ENCODE measurements around the gene NID2.

NID2 gene

GRCh38 chr14:52080158-52080800 lies 11.4 kb upstream of the NID2 start:
- in situ Hi-C loops (cut with MboI; ENCODE audit: low sequenced_read_pairs): no loop called here

GRCh38 chr14:52079239-52079959 lies 10.5 kb upstream of the NID2 start:
- in situ Hi-C loops (cut with MboI; ENCODE audit: low sequenced_read_pairs): no loop called here

GRCh38 chr14:52078721-52079120 lies 9.9 kb upstream of the NID2 start:
- in situ Hi-C loops (cut with MboI; ENCODE audit: low sequenced_read_pairs): no loop called here

GRCh38 chr14:52078095-52078531 lies 9.3 kb upstream of the NID2 start:
- in situ Hi-C loops (cut with MboI; ENCODE audit: low sequenced_read_pairs): no loop called here

GRCh38 chr14:52077256-52077979 lies 8.6 kb upstream of the NID2 start:
- in situ Hi-C loops (cut with MboI; ENCODE audit: low sequenced_read_pairs): no loop called here

GRCh38 chr14:52076334-52076733 lies 7.5 kb upstream of the NID2 start:
- in situ Hi-C loops (cut with MboI; ENCODE audit: low sequenced_read_pairs): no loop called here

GRCh38 chr14:52075371-52075770 lies 6.5 kb upstream of the NID2 start:
- in situ Hi-C loops (cut with MboI; ENCODE audit: low sequenced_read_pairs): no loop called here

GRCh38 chr14:52073251-52073650 lies 4.4 kb upstream of the NID2 start:
- in situ Hi-C loops (cut with MboI; ENCODE audit: low sequenced_read_pairs): no loop called here

- in situ Hi-C loops (cut with MboI; ENCODE audit: low sequenced_read_pairs): no loop called here
These were observed 3.5 kb upstream of the NID2 start for GRCh38 chr14:52072266-52072780.

GRCh38 chr14:52071675-52072074 lies 2.8 kb upstream of the NID2 start:
- in situ Hi-C loops (cut with MboI; ENCODE audit: low sequenced_read_pairs): no loop called here

- in situ Hi-C loops (cut with MboI; ENCODE audit: low sequenced_read_pairs): no loop called here
These were observed 1.2 kb upstream of the NID2 start for GRCh38 chr14:52070051-52070431.

- in situ Hi-C loops (cut with MboI; ENCODE audit: low sequenced_read_pairs): no loop called here
These were observed 620 bp upstream of the NID2 start for GRCh38 chr14:52069307-52070050.

- in situ Hi-C loops (cut with MboI; ENCODE audit: low sequenced_read_pairs): no loop called here
These were observed 815 bp downstream of the NID2 start for GRCh38 chr14:52067873-52068614.

- in situ Hi-C loops (cut with MboI; ENCODE audit: low sequenced_read_pairs): no loop called here
These were observed 4.7 kb downstream of the NID2 start for GRCh38 chr14:52064174-52064573.

GRCh38 chr14:52063052-52063462 lies 5.8 kb downstream of the NID2 start:
- in situ Hi-C loops (cut with MboI; ENCODE audit: low sequenced_read_pairs): no loop called here

GRCh38 chr14:52061890-52062289 lies 7.0 kb downstream of the NID2 start:
- in situ Hi-C loops (cut with MboI; ENCODE audit: low sequenced_read_pairs): no loop called here

GRCh38 chr14:52061390-52061789 lies 7.5 kb downstream of the NID2 start:
- in situ Hi-C loops (cut with MboI; ENCODE audit: low sequenced_read_pairs): no loop called here

- in situ Hi-C loops (cut with MboI; ENCODE audit: low sequenced_read_pairs): no loop called here
These were observed 8.8 kb downstream of the NID2 start for GRCh38 chr14:52060080-52060479.

- in situ Hi-C loops (cut with MboI; ENCODE audit: low sequenced_read_pairs): no loop called here
These were observed 9.2 kb downstream of the NID2 start for GRCh38 chr14:52059649-52060048.

GRCh38 chr14:52058341-52058740 lies 10.5 kb downstream of the NID2 start:
- in situ Hi-C loops (cut with MboI; ENCODE audit: low sequenced_read_pairs): no loop called here
